ENCODE data around the gene RNF227.

Gene RNF227

GRCh38 chr17:7922845-7923628 lies 6.9 kb upstream of the RNF227 start:
- Histone ChIP-seq H3K4me1 (ENCODE audit: control insufficient read depth in 2 of 2, insufficient read depth in 1 of 2, low read depth in 1 of 2, low read length in 2 of 2) (peaks cover 0 to 8% of the 10 kb centered on the region in 2 donors), H3K4me2 (ENCODE audit: insufficient read depth, low read length, poor library complexity, severe bottlenecking) (peak overlapping the region; percentile 65), H3K23ac (ENCODE audit: low read depth, low read length, poor library complexity) (peak overlapping the region; percentile 10), H3K27ac (replicated peaks; ENCODE audit: low read length) (no peak overlapping the region), H4K8ac (ENCODE audit: low read depth, low read length) (no peak overlapping the region), H2BK5ac (ENCODE audit: low read length) (peak overlapping the region; percentile 8), H3K4me3 (ENCODE audit: low read length in 2 of 2) (peak overlapping the region in 1 of 2 donors; percentile 61), H3K14ac (ENCODE audit: low read length) (peak overlapping the region; percentile 26), H3K18ac (ENCODE audit: low read length) (peak overlapping the region; percentile 98), H3K4ac (ENCODE audit: low read length) (no peak overlapping the region), H2BK15ac (ENCODE audit: low read length) (peak overlapping the region; percentile 33), H3K9ac (ENCODE audit: low read depth, low read length, poor library complexity) (peak overlapping the region; percentile 74), H3K9me3 (replicated peaks in 1 of 2; ENCODE audit: control insufficient read depth in 2 of 2, insufficient read depth in 1 of 2, low read depth in 1 of 2, low read length in 2 of 2) (no peaks in the 10 kb centered on the region), H2AFZ (ENCODE audit: low read length) (peak overlapping the region; percentile 22), H2BK120ac (ENCODE audit: low read depth, low read length) (no peak overlapping the region), H2AK5ac (ENCODE audit: low read depth, low read length) (peak overlapping the region; percentile 20), H4K91ac (ENCODE audit: low read depth, low read length, poor library complexity) (no peak overlapping the region), H2BK12ac (ENCODE audit: low read length) (peak overlapping the region; percentile 50), H3K79me1 (ENCODE audit: low read depth, low read length) (no peaks in the 10 kb centered on the region), H3K36me3 (replicated peaks in 1 of 2; ENCODE audit: control insufficient read depth in 2 of 2, insufficient read depth in 2 of 2, low read length in 2 of 2) (no peaks in the 10 kb centered on the region), H3K27me3 (ENCODE audit: control insufficient read depth in 3 of 3, insufficient read depth in 3 of 3, low read depth in 1 of 3, low read length in 3 of 3) (peaks cover 0 to 21% (median 0%) of the 10 kb centered on the region in 3 experiments)
- DNase-seq (ENCODE audit: low spot score) = peak; percentile 77
- WGBS, 2 donors (ENCODE audit: extremely low coverage in 2 of 2, insufficient read length in 2 of 2, insufficient replicate concordance in 1 of 2) = no CpG with 5 or more reads among the region's 45 CpGs

DNA sequence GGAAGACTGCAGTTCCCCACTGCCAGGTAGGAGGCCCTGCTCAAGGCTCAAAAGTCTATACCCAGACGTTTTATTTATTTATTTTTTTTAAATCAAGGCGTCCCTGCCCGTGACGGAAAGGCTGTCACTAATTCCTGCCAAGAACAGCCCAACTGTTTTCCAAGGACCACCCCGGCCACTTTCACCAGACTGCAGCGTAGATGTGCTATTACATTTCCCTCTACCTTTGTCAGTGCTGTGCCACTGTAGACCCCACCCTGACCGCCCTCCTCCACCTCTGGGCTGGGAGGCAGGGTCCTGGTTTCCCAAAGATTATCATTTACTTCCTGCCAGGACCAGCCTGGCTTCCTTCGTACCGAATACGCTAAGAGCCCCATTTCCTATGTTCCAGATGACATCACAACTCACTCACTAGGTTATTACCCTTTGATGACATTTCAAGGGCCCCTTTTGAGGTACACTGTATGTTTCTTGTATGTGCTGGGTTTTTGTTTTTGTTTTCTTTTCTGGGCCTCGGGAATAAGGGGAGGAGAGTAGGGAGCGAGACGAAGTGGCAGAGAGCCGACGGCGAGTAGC lies 6.3 kb upstream of the RNF227 start:
- H4K91ac ChIP-seq (ENCODE audit: low read depth, low read length, poor library complexity) = no peak overlapping the region

GRCh38 chr17:7916808-7917207 lies 719 bp upstream of the RNF227 start:
- no peak overlapping the region for H3K27ac ChIP-seq (replicated peaks; ENCODE audit: low read length)
- H3K4me3 ChIP-seq (ENCODE audit: low read length in 2 of 2) = peak overlapping the region in 1 of 2 donors; percentile 87

More for the DNA sequence above, 6.3 kb upstream of the RNF227 start:
- Histone ChIP-seq H3K9me3 (replicated peaks in 1 of 2; ENCODE audit: control insufficient read depth in 2 of 2, insufficient read depth in 1 of 2, low read depth in 1 of 2, low read length in 2 of 2) (no peaks in the 10 kb centered on the region), H2BK120ac (ENCODE audit: low read depth, low read length) (peak overlapping the region; percentile 57), H2AFZ (ENCODE audit: low read length) (peak overlapping the region; percentile 22), H3K9ac (ENCODE audit: low read depth, low read length, poor library complexity) (no peak overlapping the region), H3K79me1 (ENCODE audit: low read depth, low read length) (no peaks in the 10 kb centered on the region), H3K4me1 (ENCODE audit: control insufficient read depth in 2 of 2, insufficient read depth in 1 of 2, low read depth in 1 of 2, low read length in 2 of 2) (peaks cover 0 to 8% of the 10 kb centered on the region in 2 donors), H3K27ac (replicated peaks; ENCODE audit: low read length) (no peak overlapping the region), H2BK15ac (ENCODE audit: low read length) (peak overlapping the region; percentile 6), H3K36me3 (replicated peaks in 1 of 2; ENCODE audit: control insufficient read depth in 2 of 2, insufficient read depth in 2 of 2, low read length in 2 of 2) (no peaks in the 10 kb centered on the region), H3K18ac (ENCODE audit: low read length) (peak overlapping the region; percentile 84), H3K4ac (ENCODE audit: low read length) (no peak overlapping the region), H2AK5ac (ENCODE audit: low read depth, low read length) (peak overlapping the region; percentile 93), H3K14ac (ENCODE audit: low read length) (peak overlapping the region; percentile 61), H2BK5ac (ENCODE audit: low read length) (peak overlapping the region; percentile 8), H2BK12ac (ENCODE audit: low read length) (no peak overlapping the region), H3K4me3 (ENCODE audit: low read length in 2 of 2) (no peak overlapping the region), H4K8ac (ENCODE audit: low read depth, low read length) (no peak overlapping the region), H3K27me3 (ENCODE audit: control insufficient read depth in 3 of 3, insufficient read depth in 3 of 3, low read depth in 1 of 3, low read length in 3 of 3) (peaks cover 0 to 17% (median 0%) of the 10 kb centered on the region in 3 experiments), H3K4me2 (ENCODE audit: insufficient read depth, low read length, poor library complexity, severe bottlenecking) (no peak overlapping the region), H3K23ac (ENCODE audit: low read depth, low read length, poor library complexity) (peak overlapping the region; percentile 10)
- no peak for DNase-seq (ENCODE audit: low spot score)
- WGBS, 2 donors (ENCODE audit: extremely low coverage in 2 of 2, insufficient read length in 2 of 2, insufficient replicate concordance in 1 of 2) = no CpG with 5 or more reads among the region's 16 CpGs

DNA sequence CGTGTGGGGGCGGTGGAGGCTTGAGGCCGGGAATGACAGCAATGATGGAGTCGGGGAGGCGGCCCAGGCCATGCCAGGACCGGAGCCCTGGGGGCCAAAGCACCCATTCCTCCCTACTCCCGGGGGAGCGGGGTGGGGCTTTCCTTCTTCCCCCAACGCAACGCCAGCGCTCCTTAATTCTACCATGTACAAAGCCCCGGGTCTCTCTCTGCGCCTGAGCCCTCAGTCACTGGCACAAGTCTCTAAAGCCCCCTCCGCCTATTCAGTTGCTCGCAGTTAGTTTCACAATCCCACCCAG lies 245 bp upstream of the RNF227 start:
- Histone ChIP-seq H3K9me3 (replicated peaks in 1 of 2; ENCODE audit: control insufficient read depth in 2 of 2, insufficient read depth in 1 of 2, low read depth in 1 of 2, low read length in 2 of 2) (peaks cover 0 to 7% of the 10 kb centered on the region in 2 donors), H4K91ac (ENCODE audit: low read depth, low read length, poor library complexity) (no peak overlapping the region), H2BK5ac (ENCODE audit: low read length) (peak overlapping the region; percentile 93), H4K8ac (ENCODE audit: low read depth, low read length) (no peak overlapping the region), H3K4me3 (ENCODE audit: low read length in 2 of 2) (peak overlapping the region; percentile 87 to 88), H3K4ac (ENCODE audit: low read length) (no peak overlapping the region), H3K23ac (ENCODE audit: low read depth, low read length, poor library complexity) (peak overlapping the region; percentile 95), H3K9ac (ENCODE audit: low read depth, low read length, poor library complexity) (no peak overlapping the region), H3K36me3 (replicated peaks in 1 of 2; ENCODE audit: control insufficient read depth in 2 of 2, insufficient read depth in 2 of 2, low read length in 2 of 2) (peaks cover 2 to 14% of the 10 kb centered on the region in 2 donors), H3K27ac (replicated peaks; ENCODE audit: low read length) (no peak overlapping the region), H3K27me3 (ENCODE audit: control insufficient read depth in 3 of 3, insufficient read depth in 3 of 3, low read depth in 1 of 3, low read length in 3 of 3) (peaks cover 0 to 11% (median 0%) of the 10 kb centered on the region in 3 experiments), H3K18ac (ENCODE audit: low read length) (peak overlapping the region; percentile 99), H3K14ac (ENCODE audit: low read length) (no peak overlapping the region), H2BK120ac (ENCODE audit: low read depth, low read length) (peak overlapping the region; percentile 83), H2BK12ac (ENCODE audit: low read length) (no peak overlapping the region), H2AFZ (ENCODE audit: low read length) (peak overlapping the region; percentile 99), H2AK5ac (ENCODE audit: low read depth, low read length) (peak overlapping the region; percentile 20), H3K4me1 (ENCODE audit: control insufficient read depth in 2 of 2, insufficient read depth in 1 of 2, low read depth in 1 of 2, low read length in 2 of 2) (peaks cover 7 to 12% of the 10 kb centered on the region in 2 donors), H3K79me1 (ENCODE audit: low read depth, low read length) (no peaks in the 10 kb centered on the region), H2BK15ac (ENCODE audit: low read length) (peak overlapping the region; percentile 91), H3K4me2 (ENCODE audit: insufficient read depth, low read length, poor library complexity, severe bottlenecking) (peak overlapping the region; percentile 96)
- DNase-seq (ENCODE audit: low spot score) = no peak
- no CpG with 5 or more reads among the region's 15 CpGs for WGBS, 2 donors (ENCODE audit: extremely low coverage in 2 of 2, insufficient read length in 2 of 2, insufficient replicate concordance in 1 of 2)

More at GRCh38 chr17:7916808-7917207, 719 bp upstream of the RNF227 start:
- no peak overlapping the region for H2AK5ac ChIP-seq (ENCODE audit: low read depth, low read length)
- H4K91ac ChIP-seq (ENCODE audit: low read depth, low read length, poor library complexity) = no peak overlapping the region
- peaks cover 0 to 9% of the 10 kb centered on the region in 2 donors for H3K36me3 ChIP-seq (replicated peaks in 1 of 2; ENCODE audit: control insufficient read depth in 2 of 2, insufficient read depth in 2 of 2, low read length in 2 of 2)
- no peak overlapping the region for H2BK12ac ChIP-seq (ENCODE audit: low read length)
- H3K4me2 ChIP-seq (ENCODE audit: insufficient read depth, low read length, poor library complexity, severe bottlenecking) = no peak overlapping the region
- WGBS, 2 donors (ENCODE audit: extremely low coverage in 2 of 2, insufficient read length in 2 of 2, insufficient replicate concordance in 1 of 2) = no CpG with 5 or more reads among the region's 2 CpGs
- H3K9ac ChIP-seq (ENCODE audit: low read depth, low read length, poor library complexity) = no peak overlapping the region
- no peak overlapping the region for H2BK15ac ChIP-seq (ENCODE audit: low read length)
- H3K23ac ChIP-seq (ENCODE audit: low read depth, low read length, poor library complexity) = no peak overlapping the region
- H3K4ac ChIP-seq (ENCODE audit: low read length) = no peak overlapping the region
- DNase-seq (ENCODE audit: low spot score) = no peak
- no peak overlapping the region for H2BK5ac ChIP-seq (ENCODE audit: low read length)
- peaks cover 0 to 11% (median 0%) of the 10 kb centered on the region in 3 experiments for H3K27me3 ChIP-seq (ENCODE audit: control insufficient read depth in 3 of 3, insufficient read depth in 3 of 3, low read depth in 1 of 3, low read length in 3 of 3)
- no peak overlapping the region for H2BK120ac ChIP-seq (ENCODE audit: low read depth, low read length)
- H3K79me1 ChIP-seq (ENCODE audit: low read depth, low read length) = no peaks in the 10 kb centered on the region
- no peak overlapping the region for H3K18ac ChIP-seq (ENCODE audit: low read length)
- no peak overlapping the region for H4K8ac ChIP-seq (ENCODE audit: low read depth, low read length)
- H3K14ac ChIP-seq (ENCODE audit: low read length) = no peak overlapping the region
- H3K9me3 ChIP-seq (replicated peaks in 1 of 2; ENCODE audit: control insufficient read depth in 2 of 2, insufficient read depth in 1 of 2, low read depth in 1 of 2, low read length in 2 of 2) = peaks cover 0 to 7% of the 10 kb centered on the region in 2 donors
- peaks cover 7 to 12% of the 10 kb centered on the region in 2 donors for H3K4me1 ChIP-seq (ENCODE audit: control insufficient read depth in 2 of 2, insufficient read depth in 1 of 2, low read depth in 1 of 2, low read length in 2 of 2)
- peak overlapping the region; percentile 99 for H2AFZ ChIP-seq (ENCODE audit: low read length)
